ENCODE data around the gene PTPRD. TPM values are rescaled to one million over a fixed set of nuclear protein-coding genes. Genes with fewer than 3 reads are reported as not detected.

PTPRD gene
- total RNA-seq, 3 donors from 2014 or later, result 2.9 to 5.4 (median 3.6) TPM

- no peaks in the 10 kb centered on the region for H3K9me3 ChIP-seq
- H3K4me3 ChIP-seq, result no peak overlapping the region
- no peaks in the 10 kb centered on the region for H3K36me3 ChIP-seq
- H3K27ac ChIP-seq, result no peak overlapping the region
- no peak for TF ChIP-seq POLR2A (IDR thresholded peaks at IDR 0.05)
- H3K27me3 ChIP-seq, result no peaks in the 10 kb centered on the region
- DNase-seq (ENCODE audit: low spot score in 2 of 2), result no peak
- H3K4me1 ChIP-seq, result no peaks in the 10 kb centered on the region
- intact Hi-C loops (cut with DNase I; ENCODE audit: low total_unique reads), result no loop called here
These were observed 1861.3 kb downstream of the PTPRD start for GRCh38 chr9:8751406-8751930.

GRCh38 chr9:8750639-8751051 lies 1862.2 kb downstream of the PTPRD start:
- intact Hi-C loops (cut with DNase I; ENCODE audit: low total_unique reads), result no loop called here
- no peak for DNase-seq (ENCODE audit: low spot score in 2 of 2)
- Histone ChIP-seq H3K4me1 (no peaks in the 10 kb centered on the region), H3K27me3 (no peaks in the 10 kb centered on the region), H3K9me3 (no peaks in the 10 kb centered on the region), H3K4me3 (no peak overlapping the region), H3K36me3 (no peaks in the 10 kb centered on the region), H3K27ac (no peak overlapping the region)
- no peak for TF ChIP-seq POLR2A (IDR thresholded peaks at IDR 0.05)

DNA sequence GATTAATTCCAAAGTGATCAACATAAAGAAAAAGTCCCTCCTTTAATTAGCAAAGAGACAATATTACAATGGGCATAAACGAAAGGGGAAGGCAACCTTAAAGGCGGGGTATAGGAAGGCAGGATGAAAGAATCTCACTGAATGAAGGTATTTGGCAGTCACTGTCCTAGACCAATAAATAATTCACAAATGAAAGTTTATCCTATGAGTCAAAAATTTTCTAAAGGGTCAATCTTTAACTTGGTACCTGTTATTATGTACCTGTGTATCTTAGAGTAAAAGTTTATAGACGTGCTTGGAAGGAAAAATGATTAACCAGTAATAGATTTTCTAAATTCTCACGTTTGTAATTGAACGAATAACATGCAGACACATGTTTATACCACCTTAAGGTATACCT lies 1867.5 kb downstream of the PTPRD start:
- Histone ChIP-seq H3K4me1 (no peaks in the 10 kb centered on the region), H3K36me3 (no peaks in the 10 kb centered on the region), H3K27ac (no peak overlapping the region), H3K27me3 (no peaks in the 10 kb centered on the region), H3K4me3 (no peak overlapping the region), H3K9me3 (no peaks in the 10 kb centered on the region)
- intact Hi-C loops (cut with DNase I; ENCODE audit: low total_unique reads), result no loop called here
- no peak for TF ChIP-seq POLR2AphosphoS5 (IDR thresholded peaks at IDR 0.05)
- TF ChIP-seq, protein P1, sequence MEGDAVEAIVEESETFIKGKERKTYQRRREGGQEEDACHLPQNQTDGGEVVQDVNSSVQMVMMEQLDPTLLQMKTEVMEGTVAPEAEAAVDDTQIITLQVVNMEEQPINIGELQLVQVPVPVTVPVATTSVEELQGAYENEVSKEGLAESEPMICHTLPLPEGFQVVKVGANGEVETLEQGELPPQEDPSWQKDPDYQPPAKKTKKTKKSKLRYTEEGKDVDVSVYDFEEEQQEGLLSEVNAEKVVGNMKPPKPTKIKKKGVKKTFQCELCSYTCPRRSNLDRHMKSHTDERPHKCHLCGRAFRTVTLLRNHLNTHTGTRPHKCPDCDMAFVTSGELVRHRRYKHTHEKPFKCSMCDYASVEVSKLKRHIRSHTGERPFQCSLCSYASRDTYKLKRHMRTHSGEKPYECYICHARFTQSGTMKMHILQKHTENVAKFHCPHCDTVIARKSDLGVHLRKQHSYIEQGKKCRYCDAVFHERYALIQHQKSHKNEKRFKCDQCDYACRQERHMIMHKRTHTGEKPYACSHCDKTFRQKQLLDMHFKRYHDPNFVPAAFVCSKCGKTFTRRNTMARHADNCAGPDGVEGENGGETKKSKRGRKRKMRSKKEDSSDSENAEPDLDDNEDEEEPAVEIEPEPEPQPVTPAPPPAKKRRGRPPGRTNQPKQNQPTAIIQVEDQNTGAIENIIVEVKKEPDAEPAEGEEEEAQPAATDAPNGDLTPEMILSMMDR (IDR thresholded peaks at IDR 0.05), result no peak
- no peak for TF ChIP-seq POLR2A (IDR thresholded peaks at IDR 0.05)
- no peak for DNase-seq (ENCODE audit: low spot score in 2 of 2)

DNA sequence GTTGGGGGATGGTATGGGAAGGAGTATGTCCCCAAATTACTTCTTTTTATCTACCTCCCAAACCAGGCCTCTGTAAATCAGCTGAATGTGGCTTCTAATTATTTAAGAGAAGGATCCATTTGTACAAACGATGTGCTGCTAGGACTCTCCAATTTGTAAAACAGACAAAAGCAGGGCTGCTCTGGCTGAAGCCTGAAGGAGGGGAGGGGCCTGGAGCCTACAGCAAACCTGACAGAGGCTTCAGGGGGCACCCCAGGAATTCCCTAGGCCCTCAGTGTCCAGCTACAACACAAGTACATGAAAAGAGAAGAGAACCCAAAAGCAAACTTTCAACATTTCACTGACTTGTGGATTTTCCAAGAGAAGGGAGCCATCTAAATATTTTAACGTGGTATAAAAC lies 1873.9 kb downstream of the PTPRD start:
- Histone ChIP-seq H3K36me3 (no peaks in the 10 kb centered on the region), H3K4me1 (no peaks in the 10 kb centered on the region), H3K4me3 (no peak overlapping the region), H3K27ac (no peak overlapping the region), H3K9me3 (no peaks in the 10 kb centered on the region), H3K27me3 (peaks cover 0 to 3% of the 10 kb centered on the region in 2 donors)
- intact Hi-C loops (cut with DNase I; ENCODE audit: low total_unique reads), result no loop called here
- TF ChIP-seq POLR2A (IDR thresholded peaks at IDR 0.05) (no peak), POLR2AphosphoS5 (IDR thresholded peaks at IDR 0.05) (no peak)
- TF ChIP-seq, protein P1 (IDR thresholded peaks at IDR 0.05), result no peak
- no peak for DNase-seq (ENCODE audit: low spot score in 2 of 2)

- Histone ChIP-seq H3K27ac (no peak overlapping the region), H3K4me3 (no peak overlapping the region), H3K27me3 (peaks cover 0 to 3% of the 10 kb centered on the region in 2 donors), H3K9me3 (no peaks in the 10 kb centered on the region), H3K4me1 (no peaks in the 10 kb centered on the region), H3K36me3 (no peaks in the 10 kb centered on the region)
- intact Hi-C loops (cut with DNase I; ENCODE audit: low total_unique reads), result no loop called here
- TF ChIP-seq POLR2AphosphoS5 (IDR thresholded peaks at IDR 0.05), result no peak
- no peak for TF ChIP-seq POLR2A (IDR thresholded peaks at IDR 0.05)
- TF ChIP-seq, protein P1 (IDR thresholded peaks at IDR 0.05), result no peak
- no peak for DNase-seq (ENCODE audit: low spot score in 2 of 2)
These were observed 1876.0 kb downstream of the PTPRD start for GRCh38 chr9:8736805-8737204.

DNA sequence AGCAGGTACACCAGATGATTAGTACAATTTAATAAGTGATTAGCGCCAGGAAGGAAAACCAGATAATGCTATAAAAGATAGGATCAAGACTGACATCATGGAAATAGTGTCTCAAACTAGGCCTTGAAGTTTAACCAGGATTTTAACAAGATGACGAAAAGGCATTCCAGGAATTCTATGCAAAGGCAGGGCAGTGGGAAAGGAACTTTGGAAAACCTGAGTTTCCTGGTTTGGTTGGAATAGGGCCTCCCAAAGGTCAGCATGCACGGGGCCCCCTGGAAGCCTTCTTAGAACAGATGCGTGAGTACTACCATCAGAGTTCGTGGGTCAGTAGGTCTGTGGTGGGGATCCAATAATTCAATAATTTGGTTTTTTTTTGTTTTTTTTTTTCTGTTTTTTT lies 1878.0 kb downstream of the PTPRD start:
- H3K9me3 ChIP-seq, result no peaks in the 10 kb centered on the region
- no peak for DNase-seq (ENCODE audit: low spot score in 2 of 2)
- peaks cover 0 to 3% of the 10 kb centered on the region in 2 donors for H3K27me3 ChIP-seq
- no peaks in the 10 kb centered on the region for H3K36me3 ChIP-seq
- no peak for TF ChIP-seq POLR2A (IDR thresholded peaks at IDR 0.05)
- no peak for TF ChIP-seq POLR2AphosphoS5 (IDR thresholded peaks at IDR 0.05)
- TF ChIP-seq, protein P1 (IDR thresholded peaks at IDR 0.05), result no peak
- H3K27ac ChIP-seq, result no peak overlapping the region
- intact Hi-C loops (cut with DNase I; ENCODE audit: low total_unique reads), result no loop called here
- no peak overlapping the region for H3K4me3 ChIP-seq
- H3K4me1 ChIP-seq, result no peaks in the 10 kb centered on the region
